ENCODE results near the gene DOCK7. TPM values are rescaled to one million over a fixed set of nuclear protein-coding genes. Genes with fewer than 3 reads are reported as not detected.

DOCK7 gene
- total and polyA plus RNA-seq, 2 of the 8 experiments (the other 6 are each of a cell fraction or from before 2014, with no cell fraction given): 10.2 to 33.7 TPM

DNA sequence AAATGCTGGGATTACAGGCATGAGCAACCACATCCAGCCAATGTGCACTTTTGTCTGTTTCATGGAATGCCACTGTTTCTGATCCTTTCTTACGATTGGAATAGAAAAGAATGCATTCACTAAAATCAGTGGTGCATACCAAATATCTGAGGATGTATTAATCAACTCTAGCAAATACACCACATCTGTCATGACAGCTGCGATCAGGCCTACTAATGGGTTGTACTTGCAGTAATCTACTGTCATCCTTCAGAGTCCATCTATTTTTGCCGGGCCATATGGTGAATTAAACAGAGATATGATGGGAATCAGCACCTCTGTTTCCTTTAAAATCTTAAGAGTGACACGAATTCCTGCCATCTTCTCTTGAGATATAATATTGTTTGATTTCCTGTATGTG, 259.8 kb downstream of the DOCK7 start (continued):
- TF ChIP-seq, protein P1, sequence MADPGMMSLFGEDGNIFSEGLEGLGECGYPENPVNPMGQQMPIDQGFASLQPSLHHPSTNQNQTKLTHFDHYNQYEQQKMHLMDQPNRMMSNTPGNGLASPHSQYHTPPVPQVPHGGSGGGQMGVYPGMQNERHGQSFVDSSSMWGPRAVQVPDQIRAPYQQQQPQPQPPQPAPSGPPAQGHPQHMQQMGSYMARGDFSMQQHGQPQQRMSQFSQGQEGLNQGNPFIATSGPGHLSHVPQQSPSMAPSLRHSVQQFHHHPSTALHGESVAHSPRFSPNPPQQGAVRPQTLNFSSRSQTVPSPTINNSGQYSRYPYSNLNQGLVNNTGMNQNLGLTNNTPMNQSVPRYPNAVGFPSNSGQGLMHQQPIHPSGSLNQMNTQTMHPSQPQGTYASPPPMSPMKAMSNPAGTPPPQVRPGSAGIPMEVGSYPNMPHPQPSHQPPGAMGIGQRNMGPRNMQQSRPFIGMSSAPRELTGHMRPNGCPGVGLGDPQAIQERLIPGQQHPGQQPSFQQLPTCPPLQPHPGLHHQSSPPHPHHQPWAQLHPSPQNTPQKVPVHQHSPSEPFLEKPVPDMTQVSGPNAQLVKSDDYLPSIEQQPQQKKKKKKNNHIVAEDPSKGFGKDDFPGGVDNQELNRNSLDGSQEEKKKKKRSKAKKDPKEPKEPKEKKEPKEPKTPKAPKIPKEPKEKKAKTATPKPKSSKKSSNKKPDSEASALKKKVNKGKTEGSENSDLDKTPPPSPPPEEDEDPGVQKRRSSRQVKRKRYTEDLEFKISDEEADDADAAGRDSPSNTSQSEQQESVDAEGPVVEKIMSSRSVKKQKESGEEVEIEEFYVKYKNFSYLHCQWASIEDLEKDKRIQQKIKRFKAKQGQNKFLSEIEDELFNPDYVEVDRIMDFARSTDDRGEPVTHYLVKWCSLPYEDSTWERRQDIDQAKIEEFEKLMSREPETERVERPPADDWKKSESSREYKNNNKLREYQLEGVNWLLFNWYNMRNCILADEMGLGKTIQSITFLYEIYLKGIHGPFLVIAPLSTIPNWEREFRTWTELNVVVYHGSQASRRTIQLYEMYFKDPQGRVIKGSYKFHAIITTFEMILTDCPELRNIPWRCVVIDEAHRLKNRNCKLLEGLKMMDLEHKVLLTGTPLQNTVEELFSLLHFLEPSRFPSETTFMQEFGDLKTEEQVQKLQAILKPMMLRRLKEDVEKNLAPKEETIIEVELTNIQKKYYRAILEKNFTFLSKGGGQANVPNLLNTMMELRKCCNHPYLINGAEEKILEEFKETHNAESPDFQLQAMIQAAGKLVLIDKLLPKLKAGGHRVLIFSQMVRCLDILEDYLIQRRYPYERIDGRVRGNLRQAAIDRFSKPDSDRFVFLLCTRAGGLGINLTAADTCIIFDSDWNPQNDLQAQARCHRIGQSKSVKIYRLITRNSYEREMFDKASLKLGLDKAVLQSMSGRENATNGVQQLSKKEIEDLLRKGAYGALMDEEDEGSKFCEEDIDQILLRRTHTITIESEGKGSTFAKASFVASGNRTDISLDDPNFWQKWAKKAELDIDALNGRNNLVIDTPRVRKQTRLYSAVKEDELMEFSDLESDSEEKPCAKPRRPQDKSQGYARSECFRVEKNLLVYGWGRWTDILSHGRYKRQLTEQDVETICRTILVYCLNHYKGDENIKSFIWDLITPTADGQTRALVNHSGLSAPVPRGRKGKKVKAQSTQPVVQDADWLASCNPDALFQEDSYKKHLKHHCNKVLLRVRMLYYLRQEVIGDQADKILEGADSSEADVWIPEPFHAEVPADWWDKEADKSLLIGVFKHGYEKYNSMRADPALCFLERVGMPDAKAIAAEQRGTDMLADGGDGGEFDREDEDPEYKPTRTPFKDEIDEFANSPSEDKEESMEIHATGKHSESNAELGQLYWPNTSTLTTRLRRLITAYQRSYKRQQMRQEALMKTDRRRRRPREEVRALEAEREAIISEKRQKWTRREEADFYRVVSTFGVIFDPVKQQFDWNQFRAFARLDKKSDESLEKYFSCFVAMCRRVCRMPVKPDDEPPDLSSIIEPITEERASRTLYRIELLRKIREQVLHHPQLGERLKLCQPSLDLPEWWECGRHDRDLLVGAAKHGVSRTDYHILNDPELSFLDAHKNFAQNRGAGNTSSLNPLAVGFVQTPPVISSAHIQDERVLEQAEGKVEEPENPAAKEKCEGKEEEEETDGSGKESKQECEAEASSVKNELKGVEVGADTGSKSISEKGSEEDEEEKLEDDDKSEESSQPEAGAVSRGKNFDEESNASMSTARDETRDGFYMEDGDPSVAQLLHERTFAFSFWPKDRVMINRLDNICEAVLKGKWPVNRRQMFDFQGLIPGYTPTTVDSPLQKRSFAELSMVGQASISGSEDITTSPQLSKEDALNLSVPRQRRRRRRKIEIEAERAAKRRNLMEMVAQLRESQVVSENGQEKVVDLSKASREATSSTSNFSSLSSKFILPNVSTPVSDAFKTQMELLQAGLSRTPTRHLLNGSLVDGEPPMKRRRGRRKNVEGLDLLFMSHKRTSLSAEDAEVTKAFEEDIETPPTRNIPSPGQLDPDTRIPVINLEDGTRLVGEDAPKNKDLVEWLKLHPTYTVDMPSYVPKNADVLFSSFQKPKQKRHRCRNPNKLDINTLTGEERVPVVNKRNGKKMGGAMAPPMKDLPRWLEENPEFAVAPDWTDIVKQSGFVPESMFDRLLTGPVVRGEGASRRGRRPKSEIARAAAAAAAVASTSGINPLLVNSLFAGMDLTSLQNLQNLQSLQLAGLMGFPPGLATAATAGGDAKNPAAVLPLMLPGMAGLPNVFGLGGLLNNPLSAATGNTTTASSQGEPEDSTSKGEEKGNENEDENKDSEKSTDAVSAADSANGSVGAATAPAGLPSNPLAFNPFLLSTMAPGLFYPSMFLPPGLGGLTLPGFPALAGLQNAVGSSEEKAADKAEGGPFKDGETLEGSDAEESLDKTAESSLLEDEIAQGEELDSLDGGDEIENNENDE (IDR thresholded peaks at IDR 0.05; ENCODE audit: insufficient replicate concordance, low read length): no peak
- TF ChIP-seq JUN (IDR thresholded peaks at IDR 0.05; ENCODE audit: low read depth, low read length) (no peak), BCL11A (IDR thresholded peaks at IDR 0.05; ENCODE audit: low read depth in 2 of 2, low read length in 2 of 2) (no peak), EP300 (IDR thresholded peaks at IDR 0.05; ENCODE audit: borderline replicate concordance in 1 of 2, low read depth in 2 of 2, low read length in 2 of 2) (no peak), SIN3A (conservative IDR thresholded peaks at IDR 0.05 in 1 of 2, IDR thresholded peaks at IDR 0.05 in 1 of 2; ENCODE audit: low read depth in 1 of 2, low read length in 2 of 2) (no peak)

Data from H1 (cell line).